Activated naive CD4-positive, alpha-beta T cell treated with anti-CD3 and anti-CD28 coated beads, Interleukin-2, amount 50 U/mL, for 72 hours (primary cell): ENCODE measurements around the gene CCNK. TPM values are rescaled to one million over a fixed set of nuclear protein-coding genes. Genes with fewer than 3 reads are reported as not detected.

Source experiments
- ATAC-seq, 2 donors: fragments of 150-1000 bp; cut with Tn5 transposase; 2 replicates each; pipeline ENCODE4 v1.10.0; 2021; ENCODE audit warnings: mild to moderate bottlenecking in 2 of 2, moderate library complexity in 2 of 2
- DNase-seq, 2 donors: peaks; one replicate each; pipeline ENCODE4 v3.0.0; 2021 to 2022; ENCODE audit warnings: low spot score in 2 of 2
- H3K27ac Mint-ChIP-seq, 2 donors: one replicate each; pipeline ENCODE4 v1.8.0; 2022; ENCODE audit warnings: mild to moderate bottlenecking in 2 of 2, mixed read lengths in 2 of 2
- H3K36me3 Mint-ChIP-seq, 2 donors: one replicate each; pipeline ENCODE4 v1.8.0; 2022; ENCODE audit warnings: mixed read lengths in 2 of 2
- H3K9me3 Mint-ChIP-seq, 2 donors: one replicate each; pipeline ENCODE4 v1.8.0; 2022; ENCODE audit warnings: mixed read lengths in 2 of 2
- total RNA-seq, 2 donors: library from RNA; stranded (reverse); gene quantifications; one replicate each; pipeline ENCODE4 v1.2.3, GENCODE V29; 2022

The CCNK gene
- total RNA-seq, 2 donors from 2014 or later: 86.8 to 90.8 TPM

GRCh38 chr14:99521176-99522024 is 40.2 kb downstream of the CCNK start:
- ATAC-seq: no peak
- no peak overlapping the region for H3K27ac Mint-ChIP-seq
- no peaks in the 10 kb centered on the region for H3K9me3 Mint-ChIP-seq
- no peak for DNase-seq
- no peaks in the 10 kb centered on the region for H3K36me3 Mint-ChIP-seq

- no peak for DNase-seq
- H3K9me3 Mint-ChIP-seq: no peaks in the 10 kb centered on the region
- ATAC-seq: no peak
- H3K36me3 Mint-ChIP-seq: no peaks in the 10 kb centered on the region
- no peak overlapping the region for H3K27ac Mint-ChIP-seq
Measured at GRCh38 chr14:99522025-99522401, 40.8 kb downstream of the CCNK start.

GRCh38 chr14:99522457-99522891 is 41.3 kb downstream of the CCNK start:
- ATAC-seq (no peak), DNase-seq (no peak)
- Mint-ChIP-seq H3K27ac (no peak overlapping the region), H3K36me3 (no peaks in the 10 kb centered on the region), H3K9me3 (no peaks in the 10 kb centered on the region)

GRCh38 chr14:99522934-99523703 is 41.9 kb downstream of the CCNK start:
- H3K9me3 Mint-ChIP-seq: no peaks in the 10 kb centered on the region
- H3K27ac Mint-ChIP-seq: peak overlapping the region in 1 of 2 donors; percentile 14
- DNase-seq (no peak), ATAC-seq (no peak)
- no peaks in the 10 kb centered on the region for H3K36me3 Mint-ChIP-seq

- DNase-seq (no peak), ATAC-seq (no peak)
- no peak overlapping the region for H3K27ac Mint-ChIP-seq
- H3K36me3 Mint-ChIP-seq: no peaks in the 10 kb centered on the region
- H3K9me3 Mint-ChIP-seq: no peaks in the 10 kb centered on the region
Measured at GRCh38 chr14:99523704-99524055, 42.5 kb downstream of the CCNK start.

GRCh38 chr14:99524091-99524661 is 43.0 kb downstream of the CCNK start:
- Mint-ChIP-seq H3K27ac (no peak overlapping the region), H3K36me3 (no peaks in the 10 kb centered on the region), H3K9me3 (no peaks in the 10 kb centered on the region)
- ATAC-seq: no peak
- no peak for DNase-seq

- H3K27ac Mint-ChIP-seq: peak overlapping the region; percentile 55 to 79
- H3K9me3 Mint-ChIP-seq: no peaks in the 10 kb centered on the region
- no peaks in the 10 kb centered on the region for H3K36me3 Mint-ChIP-seq
- DNase-seq (no peak), ATAC-seq (peak; percentile 27 to 52)
Measured at GRCh38 chr14:99524804-99525698, 43.8 kb downstream of the CCNK start.

GRCh38 chr14:99525699-99526080 is 44.5 kb downstream of the CCNK start:
- H3K9me3 Mint-ChIP-seq: no peaks in the 10 kb centered on the region
- no peaks in the 10 kb centered on the region for H3K36me3 Mint-ChIP-seq
- DNase-seq (no peak), ATAC-seq (peak in 1 of 2 donors; percentile 12)
- H3K27ac Mint-ChIP-seq: peak overlapping the region in 1 of 2 donors; percentile 79

GRCh38 chr14:99527026-99527425 is 45.8 kb downstream of the CCNK start:
- DNase-seq (no peak), ATAC-seq (no peak)
- H3K27ac Mint-ChIP-seq: no peak overlapping the region
- no peaks in the 10 kb centered on the region for H3K36me3 Mint-ChIP-seq
- H3K9me3 Mint-ChIP-seq: no peaks in the 10 kb centered on the region

GRCh38 chr14:99527427-99528076 is 46.3 kb downstream of the CCNK start:
- no peak for ATAC-seq
- H3K9me3 Mint-ChIP-seq: no peaks in the 10 kb centered on the region
- H3K36me3 Mint-ChIP-seq: no peaks in the 10 kb centered on the region
- no peak overlapping the region for H3K27ac Mint-ChIP-seq
- DNase-seq: no peak

- Mint-ChIP-seq H3K27ac (no peak overlapping the region), H3K9me3 (no peaks in the 10 kb centered on the region)
Measured at GRCh38 chr14:99529899-99530298, 48.7 kb downstream of the CCNK start.

GRCh38 chr14:99530407-99531155 is 49.4 kb downstream of the CCNK start:
- H3K27ac Mint-ChIP-seq: no peak overlapping the region
- H3K36me3 Mint-ChIP-seq: no peaks in the 10 kb centered on the region
- no peak for DNase-seq
- H3K9me3 Mint-ChIP-seq: no peaks in the 10 kb centered on the region
- no peak for ATAC-seq

More at GRCh38 chr14:99529899-99530298, 48.7 kb downstream of the CCNK start:
- ATAC-seq (no peak), DNase-seq (no peak)
- no peaks in the 10 kb centered on the region for H3K36me3 Mint-ChIP-seq

GRCh38 chr14:99531251-99532096 is 50.3 kb downstream of the CCNK start:
- Mint-ChIP-seq H3K9me3 (no peaks in the 10 kb centered on the region), H3K36me3 (no peaks in the 10 kb centered on the region), H3K27ac (no peak overlapping the region)
- no peak for ATAC-seq
- DNase-seq: no peak

GRCh38 chr14:99532310-99532709 is 51.1 kb downstream of the CCNK start:
- H3K9me3 Mint-ChIP-seq: no peaks in the 10 kb centered on the region
- H3K27ac Mint-ChIP-seq: no peak overlapping the region
- DNase-seq (no peak), ATAC-seq (no peak)
- H3K36me3 Mint-ChIP-seq: no peaks in the 10 kb centered on the region

GRCh38 chr14:99534333-99534732 is 53.1 kb downstream of the CCNK start:
- no peak for ATAC-seq
- H3K9me3 Mint-ChIP-seq: no peaks in the 10 kb centered on the region
- peak overlapping the region in 1 of 2 donors; percentile 29 for H3K27ac Mint-ChIP-seq
- no peak for DNase-seq
- no peaks in the 10 kb centered on the region for H3K36me3 Mint-ChIP-seq
